Dendritic cell treated with granulocyte-macrophage colony-stimulating factor and Interleukin-4, amounts not matched to agents 40 ng/mL and 50 ng/mL, for 4 days (primary cell): ENCODE data around the gene AQP6.

Experiments
- H3K27ac Mint-ChIP-seq: one replicate; pipeline ENCODE4 v1.8.0; 2022; ENCODE audit warnings: mild to moderate bottlenecking, mixed read lengths
- H3K27me3 Mint-ChIP-seq: one replicate; pipeline ENCODE4 v1.8.0; 2022; ENCODE audit warnings: mild to moderate bottlenecking, mixed read lengths
- H3K36me3 Mint-ChIP-seq: one replicate; pipeline ENCODE4 v1.8.0; 2022; ENCODE audit warnings: low read depth, mixed read lengths
- H3K4me1 Mint-ChIP-seq: one replicate; pipeline ENCODE4 v1.8.0; 2022; ENCODE audit warnings: low read depth, mixed read lengths
- H3K4me3 Mint-ChIP-seq: one replicate; pipeline ENCODE4 v1.8.0; 2022; ENCODE audit warnings: mild to moderate bottlenecking, moderate library complexity, mixed read lengths
- H3K9me3 Mint-ChIP-seq: one replicate; pipeline ENCODE4 v1.8.0; 2022; ENCODE audit warnings: mixed read lengths
- intact Hi-C: fragments of 100-400 bp; cut with micrococcal nuclease; formaldehyde crosslinking; loops from one replicate; pipeline ENCODE4 v1.15.0; 2022

Gene AQP6

DNA sequence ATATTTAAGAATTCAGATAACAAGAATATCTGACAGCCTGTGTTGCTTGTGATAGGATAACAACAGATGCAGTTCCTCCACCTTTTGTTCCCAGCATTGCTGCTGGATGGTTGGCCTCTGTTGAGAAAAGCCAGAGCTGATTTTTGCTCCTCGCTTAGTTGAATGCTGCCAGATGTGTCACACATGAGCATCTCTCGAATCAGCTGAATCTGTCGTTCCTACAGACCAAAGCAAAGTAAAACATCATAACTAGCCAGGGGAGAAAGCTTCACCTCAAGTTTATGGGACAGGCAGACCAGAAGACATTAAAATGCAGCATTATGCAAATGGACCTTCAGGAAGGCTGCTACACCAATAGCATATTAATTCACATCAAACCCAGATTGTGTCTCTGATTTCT is 32.4 kb downstream of the AQP6 start:
- Mint-ChIP-seq H3K36me3 (peaks cover 53% of the 10 kb centered on the region), H3K9me3 (no peaks in the 10 kb centered on the region), H3K27me3 (no peaks in the 10 kb centered on the region), H3K4me3 (no peak overlapping the region), H3K4me1 (peaks cover 10% of the 10 kb centered on the region), H3K27ac (no peak overlapping the region)
- intact Hi-C loops: no loop called here

DNA sequence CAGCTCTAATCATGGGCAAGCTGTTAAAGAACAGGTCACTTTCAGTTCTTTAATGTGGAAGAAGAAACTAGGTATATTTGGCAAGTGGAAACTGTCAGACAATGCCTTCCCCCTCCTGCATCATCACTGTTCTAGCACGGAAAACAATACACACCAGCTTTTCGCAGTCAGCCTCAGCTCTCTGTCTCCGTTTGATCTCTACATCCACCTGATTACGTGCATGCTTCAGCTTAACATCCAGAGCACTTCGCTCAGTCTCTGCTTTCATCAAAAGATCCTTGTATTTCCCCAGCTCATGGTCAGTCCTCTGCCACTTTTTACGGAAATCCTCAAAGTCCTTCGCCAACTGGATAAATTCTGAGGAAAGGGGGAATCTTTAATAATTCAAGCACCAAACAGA is 33.5 kb downstream of the AQP6 start:
- intact Hi-C loops: no loop called here
- no peak overlapping the region for H3K27ac Mint-ChIP-seq
- peaks cover 51% of the 10 kb centered on the region for H3K36me3 Mint-ChIP-seq
- no peaks in the 10 kb centered on the region for H3K9me3 Mint-ChIP-seq
- peaks cover 10% of the 10 kb centered on the region for H3K4me1 Mint-ChIP-seq
- H3K27me3 Mint-ChIP-seq: no peaks in the 10 kb centered on the region
- H3K4me3 Mint-ChIP-seq: no peak overlapping the region

DNA sequence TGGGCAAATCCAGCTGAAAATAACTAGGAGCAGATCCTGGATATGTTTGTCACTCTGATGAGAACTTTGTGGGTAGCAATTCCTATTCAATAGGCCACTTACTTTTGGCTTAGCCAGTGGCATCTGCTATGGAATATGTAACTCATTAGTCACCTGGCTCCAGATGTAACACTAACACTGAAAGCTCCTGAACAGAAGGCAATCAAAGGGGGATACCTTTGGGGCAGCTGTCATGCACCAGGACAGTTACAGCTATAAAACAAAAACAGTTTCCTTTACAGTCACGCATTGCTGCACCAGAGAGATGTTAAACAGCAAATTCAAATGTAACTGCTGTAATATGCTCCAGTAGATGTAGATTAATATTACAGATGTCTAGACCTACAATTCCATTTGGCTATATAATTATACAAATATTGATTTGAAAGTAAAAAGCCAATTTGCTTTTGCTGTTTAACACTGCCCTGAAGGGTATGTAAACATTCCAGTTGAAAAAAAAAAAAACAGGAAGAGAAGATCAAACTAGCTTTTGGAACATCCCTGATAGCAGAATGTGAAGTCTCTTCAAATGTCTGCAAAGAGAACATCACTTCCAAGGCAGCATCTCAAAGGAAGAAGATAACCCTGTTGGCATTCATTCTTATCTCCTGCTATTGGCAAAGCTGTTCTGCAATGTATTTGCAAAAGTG is 34.2 kb downstream of the AQP6 start:
- Mint-ChIP-seq H3K27ac (no peak overlapping the region), H3K9me3 (no peaks in the 10 kb centered on the region), H3K27me3 (no peaks in the 10 kb centered on the region), H3K36me3 (peaks cover 45% of the 10 kb centered on the region), H3K4me3 (no peak overlapping the region), H3K4me1 (peaks cover 10% of the 10 kb centered on the region)
- intact Hi-C loops: no loop called here

DNA sequence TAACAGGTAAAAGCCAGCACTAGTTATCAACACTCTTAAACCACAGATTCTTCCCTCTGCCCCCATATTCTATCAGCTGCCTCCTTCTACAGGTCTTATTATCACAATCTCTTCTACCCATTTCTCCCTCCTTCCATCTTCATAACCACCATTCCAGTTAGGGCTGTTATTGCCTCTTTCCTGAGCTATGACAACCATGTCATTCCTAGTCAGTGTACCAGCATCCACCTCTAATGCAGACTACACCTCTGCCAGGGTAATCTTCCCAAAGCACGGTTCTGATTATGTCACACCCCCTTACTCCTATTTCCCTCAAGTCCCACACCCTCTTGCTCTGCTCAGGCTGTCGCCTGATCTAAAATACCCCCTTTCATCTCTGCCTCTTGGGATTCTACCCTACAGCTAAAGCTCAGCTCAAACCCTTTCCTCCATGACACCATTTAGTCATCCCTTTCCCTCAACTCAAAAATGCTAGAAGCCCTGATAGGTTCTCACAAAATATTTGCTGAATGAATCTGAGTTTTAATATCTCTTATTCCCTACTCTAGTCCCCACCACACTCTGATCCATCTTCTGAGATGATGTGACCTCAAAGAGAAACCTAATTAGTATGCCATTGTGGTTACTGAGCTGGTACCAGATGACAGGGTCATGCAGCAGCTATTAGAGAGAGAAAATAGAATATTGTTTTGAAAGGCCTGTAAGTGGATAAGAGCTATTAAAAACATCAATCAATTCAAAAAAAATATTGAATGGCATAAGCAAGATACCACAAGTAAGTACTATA is 40.8 kb downstream of the AQP6 start:
- no peak overlapping the region for H3K4me3 Mint-ChIP-seq
- intact Hi-C loops: no loop called here
- H3K27ac Mint-ChIP-seq: peak overlapping the region; percentile 12
- H3K9me3 Mint-ChIP-seq: no peaks in the 10 kb centered on the region
- H3K27me3 Mint-ChIP-seq: no peaks in the 10 kb centered on the region
- H3K4me1 Mint-ChIP-seq: peaks cover 11% of the 10 kb centered on the region
- H3K36me3 Mint-ChIP-seq: peaks cover 41% of the 10 kb centered on the region

- no peaks in the 10 kb centered on the region for H3K9me3 Mint-ChIP-seq
- H3K27me3 Mint-ChIP-seq: no peaks in the 10 kb centered on the region
- intact Hi-C loops: no loop called here
- no peak overlapping the region for H3K27ac Mint-ChIP-seq
- H3K36me3 Mint-ChIP-seq: peaks cover 39% of the 10 kb centered on the region
- H3K4me3 Mint-ChIP-seq: no peak overlapping the region
- H3K4me1 Mint-ChIP-seq: peaks cover 19% of the 10 kb centered on the region
These were observed 41.6 kb downstream of the AQP6 start for GRCh38 chr12:50014342-50014741.

GRCh38 chr12:50016501-50017475 is 44.0 kb downstream of the AQP6 start:
- Mint-ChIP-seq H3K9me3 (no peaks in the 10 kb centered on the region), H3K27me3 (no peaks in the 10 kb centered on the region), H3K4me3 (no peak overlapping the region), H3K4me1 (peaks cover 14% of the 10 kb centered on the region), H3K36me3 (peaks cover 24% of the 10 kb centered on the region), H3K27ac (peak overlapping the region; percentile 65)
- intact Hi-C loops: no loop called here

DNA sequence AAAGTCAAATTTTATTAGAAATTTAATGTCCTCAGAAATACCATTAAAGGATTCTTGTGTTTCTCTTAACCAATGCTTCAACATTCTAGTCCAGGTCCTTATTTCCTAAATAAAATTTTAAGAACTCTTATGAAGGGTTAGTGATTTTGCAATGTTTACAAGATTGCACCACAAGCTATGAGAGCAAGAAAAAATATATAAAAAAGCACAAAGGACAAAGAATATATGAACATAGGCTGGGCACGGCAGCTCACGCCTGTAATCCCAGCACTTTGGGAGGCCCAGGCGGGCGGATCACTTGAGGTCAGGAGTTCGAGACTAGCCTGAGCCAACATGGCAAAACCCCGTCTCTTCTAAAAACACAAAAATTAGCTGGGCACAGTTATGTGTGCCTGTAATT is 44.9 kb downstream of the AQP6 start:
- Mint-ChIP-seq H3K4me3 (no peak overlapping the region), H3K9me3 (no peaks in the 10 kb centered on the region), H3K36me3 (peaks cover 24% of the 10 kb centered on the region), H3K27me3 (no peaks in the 10 kb centered on the region), H3K27ac (peak overlapping the region; percentile 65), H3K4me1 (peaks cover 14% of the 10 kb centered on the region)
- intact Hi-C loops: no loop called here

DNA sequence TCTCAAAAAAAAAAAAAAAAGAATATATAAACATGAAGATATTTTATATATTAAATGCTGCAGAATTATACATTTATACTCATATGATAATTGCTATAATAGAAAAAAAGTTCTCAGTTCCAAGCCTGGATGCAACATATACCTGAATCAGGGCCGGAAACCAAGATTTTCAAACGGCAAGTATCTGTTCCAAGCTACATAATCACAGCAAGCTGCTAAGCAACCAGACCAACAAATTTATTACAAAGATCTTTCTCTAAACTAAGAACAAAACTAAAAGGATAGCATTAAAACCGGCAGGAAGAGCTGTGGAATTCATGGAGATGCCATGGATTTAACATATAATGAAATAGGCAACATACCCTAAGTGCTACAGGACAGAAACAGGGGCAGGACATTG is 45.4 kb downstream of the AQP6 start:
- Mint-ChIP-seq H3K36me3 (peaks cover 24% of the 10 kb centered on the region), H3K27ac (peak overlapping the region; percentile 65), H3K4me1 (peaks cover 14% of the 10 kb centered on the region), H3K4me3 (no peak overlapping the region), H3K27me3 (no peaks in the 10 kb centered on the region), H3K9me3 (no peaks in the 10 kb centered on the region)
- intact Hi-C loops: no loop called here

DNA sequence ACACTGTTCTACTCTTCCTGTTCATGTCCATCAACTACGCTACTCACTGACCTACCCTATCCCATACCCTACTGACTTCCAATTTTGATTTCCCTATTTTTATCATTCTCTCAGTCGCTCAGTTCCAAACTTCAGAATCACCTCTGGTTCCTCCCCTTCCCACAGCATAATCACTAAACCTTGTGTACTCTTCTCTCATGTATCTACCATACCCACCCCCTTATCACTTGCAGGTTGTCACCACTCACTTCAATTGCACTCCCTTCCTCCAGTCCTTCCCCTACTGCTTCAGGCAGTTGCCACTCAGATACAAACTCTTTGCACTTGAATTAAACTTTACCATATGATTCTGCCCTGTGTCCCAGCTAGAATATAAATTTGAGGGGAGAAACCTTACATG is 46.2 kb downstream of the AQP6 start:
- H3K9me3 Mint-ChIP-seq: no peaks in the 10 kb centered on the region
- intact Hi-C loops: no loop called here
- peaks cover 14% of the 10 kb centered on the region for H3K4me1 Mint-ChIP-seq
- H3K27ac Mint-ChIP-seq: peak overlapping the region; percentile 23
- H3K36me3 Mint-ChIP-seq: peaks cover 16% of the 10 kb centered on the region
- no peak overlapping the region for H3K4me3 Mint-ChIP-seq
- no peaks in the 10 kb centered on the region for H3K27me3 Mint-ChIP-seq

DNA sequence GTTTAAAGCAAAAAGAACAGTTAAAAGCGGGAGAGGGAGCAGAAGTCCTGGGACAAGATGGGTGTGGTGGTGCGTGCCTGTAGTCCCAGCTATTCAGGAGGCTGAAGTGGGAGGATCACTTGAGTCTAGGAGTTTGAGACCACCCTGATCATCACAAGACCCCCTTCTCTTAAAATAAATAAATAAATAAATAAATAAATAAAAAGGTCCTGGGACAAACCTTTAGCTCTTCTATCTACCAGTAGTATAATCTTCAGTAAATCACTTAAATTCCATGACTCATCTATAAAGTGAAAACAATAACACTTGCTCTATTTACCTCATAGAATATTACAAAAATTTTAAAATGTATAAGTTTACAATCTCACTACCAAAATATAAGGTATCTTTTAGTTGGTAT is 46.8 kb downstream of the AQP6 start:
- H3K36me3 Mint-ChIP-seq: peaks cover 10% of the 10 kb centered on the region
- H3K9me3 Mint-ChIP-seq: no peaks in the 10 kb centered on the region
- no peaks in the 10 kb centered on the region for H3K27me3 Mint-ChIP-seq
- no peak overlapping the region for H3K27ac Mint-ChIP-seq
- intact Hi-C loops: no loop called here
- H3K4me1 Mint-ChIP-seq: peaks cover 19% of the 10 kb centered on the region
- no peak overlapping the region for H3K4me3 Mint-ChIP-seq

GRCh38 chr12:50021031-50021430 is 48.3 kb downstream of the AQP6 start:
- H3K4me3 Mint-ChIP-seq: no peak overlapping the region
- H3K9me3 Mint-ChIP-seq: no peaks in the 10 kb centered on the region
- intact Hi-C loops: no loop called here
- peaks cover 33% of the 10 kb centered on the region for H3K4me1 Mint-ChIP-seq
- no peak overlapping the region for H3K27ac Mint-ChIP-seq
- no peaks in the 10 kb centered on the region for H3K27me3 Mint-ChIP-seq
- H3K36me3 Mint-ChIP-seq: peaks cover 11% of the 10 kb centered on the region

DNA sequence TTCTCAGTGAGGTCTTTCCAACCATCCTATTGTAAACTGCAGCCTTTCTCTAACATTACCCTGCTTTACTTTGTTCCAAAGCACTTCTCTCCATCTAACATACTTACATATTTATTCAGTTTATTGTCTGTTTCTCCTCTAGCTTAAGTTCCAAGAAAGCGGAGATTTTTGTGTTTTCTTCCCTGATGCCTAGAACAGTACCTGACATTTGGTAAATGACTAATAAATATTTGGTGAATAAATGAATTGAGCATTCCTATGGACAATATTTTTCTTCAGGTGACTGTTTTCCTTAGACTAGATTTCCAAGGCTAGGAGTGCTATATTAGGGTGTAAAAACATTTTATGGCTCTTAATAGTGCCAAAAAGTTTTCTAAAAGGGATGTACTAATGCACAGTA is 50.2 kb downstream of the AQP6 start:
- no peak overlapping the region for H3K27ac Mint-ChIP-seq
- no peaks in the 10 kb centered on the region for H3K9me3 Mint-ChIP-seq
- H3K4me1 Mint-ChIP-seq: peaks cover 37% of the 10 kb centered on the region
- no peak overlapping the region for H3K4me3 Mint-ChIP-seq
- peaks cover 21% of the 10 kb centered on the region for H3K36me3 Mint-ChIP-seq
- intact Hi-C loops: no loop called here
- no peaks in the 10 kb centered on the region for H3K27me3 Mint-ChIP-seq

DNA sequence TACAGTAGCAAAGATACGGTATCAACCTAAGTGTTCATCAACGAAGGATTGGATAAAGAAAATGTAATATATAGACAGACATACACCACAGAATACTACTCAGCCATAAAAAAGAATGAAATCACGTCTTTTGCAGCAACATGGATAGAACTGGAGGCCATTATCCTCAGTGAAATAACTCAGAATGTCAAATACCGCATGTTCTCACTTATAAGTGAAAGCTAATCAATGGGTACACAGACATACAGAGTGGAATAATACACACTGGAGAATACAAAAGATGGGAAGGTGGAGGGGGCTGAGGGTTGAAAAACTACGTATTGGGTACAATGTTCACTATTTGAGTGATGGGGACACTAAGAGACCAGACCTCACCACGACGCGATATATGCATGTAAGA is 51.5 kb downstream of the AQP6 start:
- intact Hi-C loops: no loop called here
- H3K4me3 Mint-ChIP-seq: peak overlapping the region; percentile 100
- no peaks in the 10 kb centered on the region for H3K9me3 Mint-ChIP-seq
- no peaks in the 10 kb centered on the region for H3K27me3 Mint-ChIP-seq
- H3K4me1 Mint-ChIP-seq: peaks cover 33% of the 10 kb centered on the region
- no peak overlapping the region for H3K27ac Mint-ChIP-seq
- H3K36me3 Mint-ChIP-seq: peaks cover 34% of the 10 kb centered on the region

GRCh38 chr12:50024805-50025186 is 52.0 kb downstream of the AQP6 start:
- Mint-ChIP-seq H3K4me1 (peaks cover 32% of the 10 kb centered on the region), H3K36me3 (peaks cover 38% of the 10 kb centered on the region), H3K4me3 (peak overlapping the region; percentile 100), H3K27ac (peak overlapping the region; percentile 91), H3K9me3 (no peaks in the 10 kb centered on the region), H3K27me3 (no peaks in the 10 kb centered on the region)
- intact Hi-C loops: no loop called here
